Mammary epithelial cell (primary cell): Measurements from ENCODE around the gene MIEN1.

Source experiments
- CTCF ChIP-seq, 2 donors: IDR thresholded peaks in 1 of 2; conservative IDR thresholded peaks in 1 of 2; 2 replicates each; pipeline ENCODE4 v1.5.1; 2011 to 2012; ENCODE audit warnings: inconsistent platforms in 2 of 2, low read length in 2 of 2, mild to moderate bottlenecking in 2 of 2, control low read depth in 1 of 2, low read depth in 1 of 2; ENCODE audit not compliant: insufficient read depth in 1 of 2; ENCODE audit errors: extremely low read depth in 1 of 2
- EZH2 ChIP-seq: IDR thresholded peaks from 2 replicates; pipeline ENCODE4 v1.6.1; 2012; ENCODE audit warnings: low read length, inconsistent platforms, borderline replicate concordance

DNA sequence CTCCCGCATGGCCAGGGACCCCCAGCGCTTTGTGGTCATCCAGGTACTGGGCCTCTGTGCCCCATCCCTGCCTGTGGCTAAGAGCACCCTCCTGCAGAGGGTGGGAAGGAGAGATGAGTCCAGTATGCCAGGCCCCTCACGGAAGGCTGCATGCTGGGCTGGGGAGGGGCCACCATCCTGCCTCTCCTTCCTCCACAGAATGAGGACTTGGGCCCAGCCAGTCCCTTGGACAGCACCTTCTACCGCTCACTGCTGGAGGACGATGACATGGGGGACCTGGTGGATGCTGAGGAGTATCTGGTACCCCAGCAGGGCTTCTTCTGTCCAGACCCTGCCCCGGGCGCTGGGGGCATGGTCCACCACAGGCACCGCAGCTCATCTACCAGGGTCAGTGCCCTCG is 3.7 kb downstream of the MIEN1 start:
- TF ChIP-seq CTCF (conservative IDR thresholded peaks at IDR 0.05 in 1 of 2, IDR thresholded peaks at IDR 0.05 in 1 of 2; ENCODE audit: extremely low read depth in 1 of 2, insufficient read depth in 1 of 2, low read depth in 1 of 2, low read length in 2 of 2), result no peak
- TF ChIP-seq EZH2, result no peak
